Body of pancreas (tissue), 4 donors: ENCODE results near the gene MT1M.

Source experiments
- POLR2A ChIP-seq, 3 donors: fragments of 450-650 bp; IDR thresholded peaks; one replicate each; pipeline ENCODE4 v1.6.1; 2016; ENCODE audit warnings: antibody characterized with exemption in 3 of 3, mild to moderate bottlenecking in 2 of 3
- TF ChIP-seq, protein P1 (sequence below), 7 experiments: fragments of 450-650 bp in 4 of 7; fragments of 200-600 bp in 3 of 7; sonication (generic) in 3 of 7; IDR thresholded peaks; one replicate each; pipeline ENCODE4 v1.5.1; 2016 to 2019; ENCODE audit warnings: antibody characterized with exemption in 7 of 7

DNA sequence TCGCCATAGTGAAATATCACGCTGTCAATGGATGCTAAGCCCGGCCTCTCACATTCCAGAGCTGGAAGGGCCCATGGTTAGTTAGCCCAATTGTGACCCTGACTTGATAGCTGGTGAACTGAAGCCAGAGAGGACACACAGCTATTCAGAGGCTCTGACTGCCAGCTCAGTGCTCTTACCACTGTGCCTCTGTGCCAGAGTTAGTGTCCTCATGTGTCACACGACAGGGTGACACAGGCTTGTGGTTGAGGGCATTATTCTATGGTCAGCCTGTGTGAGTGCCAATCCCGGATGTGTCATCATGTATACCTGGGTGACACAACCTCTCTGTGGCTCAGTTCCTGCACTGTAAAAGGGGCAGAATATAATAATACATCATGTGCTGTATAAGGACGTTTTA lies 47.4 kb downstream of the MT1M start:
- TF ChIP-seq, protein P1, sequence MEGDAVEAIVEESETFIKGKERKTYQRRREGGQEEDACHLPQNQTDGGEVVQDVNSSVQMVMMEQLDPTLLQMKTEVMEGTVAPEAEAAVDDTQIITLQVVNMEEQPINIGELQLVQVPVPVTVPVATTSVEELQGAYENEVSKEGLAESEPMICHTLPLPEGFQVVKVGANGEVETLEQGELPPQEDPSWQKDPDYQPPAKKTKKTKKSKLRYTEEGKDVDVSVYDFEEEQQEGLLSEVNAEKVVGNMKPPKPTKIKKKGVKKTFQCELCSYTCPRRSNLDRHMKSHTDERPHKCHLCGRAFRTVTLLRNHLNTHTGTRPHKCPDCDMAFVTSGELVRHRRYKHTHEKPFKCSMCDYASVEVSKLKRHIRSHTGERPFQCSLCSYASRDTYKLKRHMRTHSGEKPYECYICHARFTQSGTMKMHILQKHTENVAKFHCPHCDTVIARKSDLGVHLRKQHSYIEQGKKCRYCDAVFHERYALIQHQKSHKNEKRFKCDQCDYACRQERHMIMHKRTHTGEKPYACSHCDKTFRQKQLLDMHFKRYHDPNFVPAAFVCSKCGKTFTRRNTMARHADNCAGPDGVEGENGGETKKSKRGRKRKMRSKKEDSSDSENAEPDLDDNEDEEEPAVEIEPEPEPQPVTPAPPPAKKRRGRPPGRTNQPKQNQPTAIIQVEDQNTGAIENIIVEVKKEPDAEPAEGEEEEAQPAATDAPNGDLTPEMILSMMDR (IDR thresholded peaks at IDR 0.05), result no peak
- no peak for TF ChIP-seq POLR2A (IDR thresholded peaks at IDR 0.05)
